ENCODE results near the gene KPNA1. TPM values are rescaled to one million over a fixed set of nuclear protein-coding genes. Genes with fewer than 3 reads are reported as not detected.
"Not testable (repeated sequence)": the region's sequence is repeated elsewhere in the genome, so short reads cannot be mapped to it uniquely, and the experiment has no call there.

KPNA1 gene
- total and polyA plus RNA-seq, 4 donors: 20.7 to 42.0 (median 23.5) TPM

GRCh38 chr3:122512284-122512683 lies 2.5 kb downstream of the KPNA1 start:
- Histone ChIP-seq H3K9ac (ENCODE audit: low read depth in 1 of 2, low read length in 2 of 2) (no peak overlapping the region), H3K4me1 (ENCODE audit: control insufficient read depth in 4 of 4, insufficient read depth in 4 of 4, low read length in 3 of 4) (peaks cover 3 to 48% (median 35%) of the 10 kb centered on the region in 4 donors), H3K9me3 (ENCODE audit: control insufficient read depth in 4 of 4, low read length in 3 of 4) (no peaks in the 10 kb centered on the region), H3K4me3 (ENCODE audit: low read depth in 1 of 3, low read length in 3 of 3) (no peak overlapping the region), H3K27ac (ENCODE audit: low read depth in 1 of 2, low read length in 2 of 2) (no peak overlapping the region), H3K27me3 (ENCODE audit: control insufficient read depth in 4 of 4, insufficient read depth in 4 of 4, low read length in 3 of 4) (no peaks in the 10 kb centered on the region), H3K36me3 (ENCODE audit: control insufficient read depth in 4 of 4, insufficient read depth in 3 of 4, low read depth in 1 of 4, low read length in 3 of 4) (no peaks in the 10 kb centered on the region)
- DNase-seq (ENCODE audit: low spot score): no peak
- TF ChIP-seq FOXA2 (IDR thresholded peaks at IDR 0.05): no peak
- TF ChIP-seq RAD21 (IDR thresholded peaks at IDR 0.05): no peak
- TF ChIP-seq TAF1 (conservative IDR thresholded peaks at IDR 0.05): no peak
- no peak for TF ChIP-seq NR2F2 (IDR thresholded peaks at IDR 0.05)
- no peak for TF ChIP-seq CTCF (IDR thresholded peaks at IDR 0.05; ENCODE audit: low read depth, low read length, missing input control)
- TF ChIP-seq GABPA (IDR thresholded peaks at IDR 0.05 in 1 of 2, conservative IDR thresholded peaks at IDR 0.05 in 1 of 2): no peak
- TF ChIP-seq HNF4A (conservative IDR thresholded peaks at IDR 0.05): no peak
- TF ChIP-seq FOXA1 (IDR thresholded peaks at IDR 0.05): no peak
- no peak for TF ChIP-seq ZBTB33 (IDR thresholded peaks at IDR 0.05)
- no peak for TF ChIP-seq SP1 (IDR thresholded peaks at IDR 0.05)
- no peak for TF ChIP-seq JUND (IDR thresholded peaks at IDR 0.05)
- TF ChIP-seq ATF3 (IDR thresholded peaks at IDR 0.05): no peak
- no peak for TF ChIP-seq RXRA (IDR thresholded peaks at IDR 0.05)
- WGBS: 93% methylated on average over 15 of the region's 15 CpGs

GRCh38 chr3:122510878-122511535 lies 3.7 kb downstream of the KPNA1 start:
- no peaks in the 10 kb centered on the region for H3K9me3 ChIP-seq (ENCODE audit: control insufficient read depth in 4 of 4, low read length in 3 of 4)
- WGBS: 40% methylated on average over 8 of the region's 8 CpGs
- TF ChIP-seq HNF4A (conservative IDR thresholded peaks at IDR 0.05) (peak; percentile 56 to 62), TAF1 (conservative IDR thresholded peaks at IDR 0.05) (no peak), RXRA (IDR thresholded peaks at IDR 0.05) (peak; percentile 51 to 66), SP1 (IDR thresholded peaks at IDR 0.05) (peak; percentile 20), JUND (IDR thresholded peaks at IDR 0.05) (peak; percentile 56 to 60), YY1 (IDR thresholded peaks at IDR 0.05) (peak; percentile 45), MAX (IDR thresholded peaks at IDR 0.05) (no peak), RAD21 (IDR thresholded peaks at IDR 0.05) (peak in 1 of 2 donors; percentile 47), NR2F2 (IDR thresholded peaks at IDR 0.05) (no peak), FOXA2 (IDR thresholded peaks at IDR 0.05) (no peak)
- H3K9ac ChIP-seq (ENCODE audit: low read depth in 1 of 2, low read length in 2 of 2): no peak overlapping the region
- H3K36me3 ChIP-seq (ENCODE audit: control insufficient read depth in 4 of 4, insufficient read depth in 3 of 4, low read depth in 1 of 4, low read length in 3 of 4): no peaks in the 10 kb centered on the region
- no peaks in the 10 kb centered on the region for H3K27me3 ChIP-seq (ENCODE audit: control insufficient read depth in 4 of 4, insufficient read depth in 4 of 4, low read length in 3 of 4)
- DNase-seq (ENCODE audit: low spot score): peak; percentile 38
- H3K27ac ChIP-seq (ENCODE audit: low read depth in 1 of 2, low read length in 2 of 2): peak overlapping the region; percentile 32 to 66
- H3K4me3 ChIP-seq (ENCODE audit: low read depth in 1 of 3, low read length in 3 of 3): no peak overlapping the region
- peaks cover 3 to 46% (median 32%) of the 10 kb centered on the region in 4 donors for H3K4me1 ChIP-seq (ENCODE audit: control insufficient read depth in 4 of 4, insufficient read depth in 4 of 4, low read length in 3 of 4)

GRCh38 chr3:122508944-122509343 lies 5.8 kb downstream of the KPNA1 start:
- 93% methylated on average over 9 of the region's 9 CpGs for WGBS
- not testable (repeated sequence) for H3K36me3 ChIP-seq (ENCODE audit: control insufficient read depth in 4 of 4, insufficient read depth in 3 of 4, low read depth in 1 of 4, low read length in 3 of 4)

More at GRCh38 chr3:122508944-122509343, 5.8 kb downstream of the KPNA1 start:
- not testable (repeated sequence) for H3K27ac ChIP-seq (ENCODE audit: low read depth in 1 of 2, low read length in 2 of 2); DNase-seq (ENCODE audit: low spot score); H3K27me3 ChIP-seq (ENCODE audit: control insufficient read depth in 4 of 4, insufficient read depth in 4 of 4, low read length in 3 of 4); H3K9ac ChIP-seq (ENCODE audit: low read depth in 1 of 2, low read length in 2 of 2); H3K9me3 ChIP-seq (ENCODE audit: control insufficient read depth in 4 of 4, low read length in 3 of 4); H3K4me3 ChIP-seq (ENCODE audit: low read depth in 1 of 3, low read length in 3 of 3)
- H3K4me1 ChIP-seq (ENCODE audit: control insufficient read depth in 4 of 4, insufficient read depth in 4 of 4, low read length in 3 of 4): peaks cover 6 to 35% (median 25%) of the 10 kb centered on the region in 4 donors
